ENCODE measurements around the gene DNAJA3. TPM values are rescaled to one million over a fixed set of nuclear protein-coding genes. Genes with fewer than 3 reads are reported as not detected.

DNAJA3 gene
- total RNA-seq, 2 experiments from 2014 or later, result 17.2 to 18.8 TPM

- ChIA-PET CTCF (interaction anchor here (1.1 to 1.6 kb wide), 2 partner anchors 10 to 38 kb away, joined by 3 to 8 read pairs; no protein-coding TSS in a partner anchor), POLR2A (interaction anchor here (1.7 kb wide), 1 partner anchor 15 kb away, joined by 3 read pairs; no protein-coding TSS in a partner anchor)
- H3K9me3 Mint-ChIP-seq, result no peaks in the 10 kb centered on the region
- no peaks in the 10 kb centered on the region for H3K9me3 ChIP-seq (ENCODE audit: control insufficient read depth in 1 of 2, insufficient read depth in 1 of 2, low read length in 2 of 2)
- ATAC-seq (ENCODE audit: poor library complexity) (no peak), DNase-seq (no peak)
- peaks cover 83% of the 10 kb centered on the region for H3K36me3 ChIP-seq (ENCODE audit: insufficient read depth, low read length)
- TF ChIP-seq CTCF (IDR thresholded peaks at IDR 0.05), result no peak
- H3K4me3 ChIP-seq (ENCODE audit: low read length), result no peak overlapping the region
- H3K27me3 Mint-ChIP-seq, result no peaks in the 10 kb centered on the region
- H3K27me3 ChIP-seq (ENCODE audit: control insufficient read depth in 1 of 2, insufficient read depth in 2 of 2, low read length in 2 of 2), result no peaks in the 10 kb centered on the region
- H3K4me3 Mint-ChIP-seq, result peak overlapping the region; percentile 0
- H3K4me1 Mint-ChIP-seq (ENCODE audit: low read depth), result peaks cover 22% of the 10 kb centered on the region
- H3K27ac Mint-ChIP-seq, result peak overlapping the region; percentile 84
- no peak overlapping the region for H3K27ac ChIP-seq (ENCODE audit: low read depth in 1 of 2, low read length in 2 of 2)
- intact Hi-C loops (cut with DNase I, micrococcal nuclease), result no loop called here
- peaks cover 20% of the 10 kb centered on the region for H3K4me1 ChIP-seq (ENCODE audit: insufficient read depth, low read length)
- peaks cover 91% of the 10 kb centered on the region for H3K36me3 Mint-ChIP-seq (ENCODE audit: low read depth)
Observed at GRCh38 chr16:4401510-4401909, 24.2 kb upstream of the DNAJA3 start.

- H3K27ac Mint-ChIP-seq, result peak overlapping the region; percentile 84
- H3K36me3 Mint-ChIP-seq (ENCODE audit: low read depth), result peaks cover 90% of the 10 kb centered on the region
- H3K4me3 Mint-ChIP-seq, result peak overlapping the region; percentile 20
- peaks cover 87% of the 10 kb centered on the region for H3K36me3 ChIP-seq (ENCODE audit: insufficient read depth, low read length)
- H3K4me1 ChIP-seq (ENCODE audit: insufficient read depth, low read length), result peaks cover 23% of the 10 kb centered on the region
- no peaks in the 10 kb centered on the region for H3K27me3 Mint-ChIP-seq
- H3K4me3 ChIP-seq (ENCODE audit: low read length), result no peak overlapping the region
- POLR2A ChIA-PET, result interaction anchor here (0.6 to 1.7 kb wide), 5 partner anchors 10 to 146 kb away, joined by 3 read pairs; no protein-coding TSS in a partner anchor
- H3K9me3 ChIP-seq (ENCODE audit: control insufficient read depth in 1 of 2, insufficient read depth in 1 of 2, low read length in 2 of 2), result no peaks in the 10 kb centered on the region
- H3K27ac ChIP-seq (ENCODE audit: low read depth in 1 of 2, low read length in 2 of 2), result no peak overlapping the region
- intact Hi-C loops (cut with DNase I, micrococcal nuclease), result loop anchor here in 1 of 2 experiments (1.0 to 2.0 kb wide), 3 partner anchors 43 to 420 kb away; no protein-coding TSS in a partner anchor
- ATAC-seq (ENCODE audit: poor library complexity), result peak; percentile 39
- no peaks in the 10 kb centered on the region for H3K9me3 Mint-ChIP-seq
- TF ChIP-seq CTCF (IDR thresholded peaks at IDR 0.05), result peak; percentile 77
- DNase-seq, result peak in 13 of 14 experiments; percentile 47 to 78 (median 64)
- H3K4me1 Mint-ChIP-seq (ENCODE audit: low read depth), result peaks cover 22% of the 10 kb centered on the region
- H3K27me3 ChIP-seq (ENCODE audit: control insufficient read depth in 1 of 2, insufficient read depth in 2 of 2, low read length in 2 of 2), result no peaks in the 10 kb centered on the region
- CTCF ChIA-PET, result interaction anchor here (0.6 to 3.7 kb wide), 18 partner anchors 9 to 146 kb away, joined by 3 to 45 read pairs (median 4); partner anchors contain the start of genes CORO7, HMOX2 and PAM16
Observed at GRCh38 chr16:4402439-4403132, 23.1 kb upstream of the DNAJA3 start.

GRCh38 chr16:4403133-4403949 is 22.3 kb upstream of the DNAJA3 start:
- Mint-ChIP-seq H3K27me3 (no peaks in the 10 kb centered on the region), H3K4me3 (peak overlapping the region; percentile 54), H3K9me3 (no peaks in the 10 kb centered on the region), H3K4me1 (ENCODE audit: low read depth) (peaks cover 22% of the 10 kb centered on the region), H3K36me3 (ENCODE audit: low read depth) (peaks cover 88% of the 10 kb centered on the region), H3K27ac (peak overlapping the region; percentile 84)
- H3K4me3 ChIP-seq (ENCODE audit: low read length), result no peak overlapping the region
- ATAC-seq (ENCODE audit: poor library complexity) (no peak), DNase-seq (peak in 1 of 14 experiments; percentile 33)
- ChIA-PET POLR2A (interaction anchor here (0.6 to 1.2 kb wide), 4 partner anchors 10 to 145 kb away, joined by 3 read pairs; no protein-coding TSS in a partner anchor), CTCF (interaction anchor here (0.6 to 3.7 kb wide), 16 partner anchors 8 to 145 kb away, joined by 3 to 45 read pairs (median 4); partner anchors contain the start of genes CORO7, HMOX2 and PAM16)
- H3K27me3 ChIP-seq (ENCODE audit: control insufficient read depth in 1 of 2, insufficient read depth in 2 of 2, low read length in 2 of 2), result no peaks in the 10 kb centered on the region
- no peak overlapping the region for H3K27ac ChIP-seq (ENCODE audit: low read depth in 1 of 2, low read length in 2 of 2)
- intact Hi-C loops (cut with DNase I, micrococcal nuclease), result loop anchor here in 1 of 2 experiments (2.0 kb wide), 1 partner anchor 421 kb away; no protein-coding TSS in a partner anchor
- peaks cover 23% of the 10 kb centered on the region for H3K4me1 ChIP-seq (ENCODE audit: insufficient read depth, low read length)
- H3K36me3 ChIP-seq (ENCODE audit: insufficient read depth, low read length), result peaks cover 87% of the 10 kb centered on the region
- H3K9me3 ChIP-seq (ENCODE audit: control insufficient read depth in 1 of 2, insufficient read depth in 1 of 2, low read length in 2 of 2), result no peaks in the 10 kb centered on the region
- TF ChIP-seq CTCF (IDR thresholded peaks at IDR 0.05), result no peak

Data from CD4-positive, alpha-beta T cell (primary cell).